ENCODE data around the gene FAAH.
A peak's percentile ranks its signal among the peaks of the same experiment; 100 is the strongest.
"Not testable (repeated sequence)": the region's sequence is repeated elsewhere in the genome, so short reads cannot be mapped to it uniquely, and the experiment has no call there.

FAAH gene

GRCh38 chr1:46394108-46394871 is at the start of gene FAAH:
TSS of gene FAAH (plus strand) at chr1:46394317. CDS start at chr1:46394349, 32 bp downstream.
- DNase-seq (ENCODE audit: low read depth in 3 of 3, low spot score in 1 of 3): peak in 1 of 3 donors; percentile 31

GRCh38 chr1:46344481-46344880 is 49.6 kb upstream of the FAAH start:
- no peak for DNase-seq (ENCODE audit: low read depth in 3 of 3, low spot score in 1 of 3)

GRCh38 chr1:46345281-46345680 is 48.8 kb upstream of the FAAH start:
- no peak for DNase-seq (ENCODE audit: low read depth in 3 of 3, low spot score in 1 of 3)

GRCh38 chr1:46352363-46352762 is 41.8 kb upstream of the FAAH start:
- no peak for DNase-seq (ENCODE audit: low read depth in 3 of 3, low spot score in 1 of 3)

- DNase-seq (ENCODE audit: low read depth in 3 of 3, low spot score in 1 of 3): not testable (repeated sequence)
Observed at GRCh38 chr1:46355920-46356319, 38.2 kb upstream of the FAAH start.

- DNase-seq (ENCODE audit: low read depth in 3 of 3, low spot score in 1 of 3): no peak
Observed at GRCh38 chr1:46362158-46362557, 32.0 kb upstream of the FAAH start.

GRCh38 chr1:46363121-46363520 is 31.0 kb upstream of the FAAH start:
- DNase-seq (ENCODE audit: low read depth in 3 of 3, low spot score in 1 of 3): no peak

- DNase-seq (ENCODE audit: low read depth in 3 of 3, low spot score in 1 of 3): no peak
Observed at GRCh38 chr1:46364612-46365011, 29.5 kb upstream of the FAAH start.

GRCh38 chr1:46365796-46366195 is 28.3 kb upstream of the FAAH start:
- not testable (repeated sequence) for DNase-seq (ENCODE audit: low read depth in 3 of 3, low spot score in 1 of 3)

- DNase-seq (ENCODE audit: low read depth in 3 of 3, low spot score in 1 of 3): no peak
Observed at GRCh38 chr1:46367072-46367471, 27.0 kb upstream of the FAAH start.

- not testable (repeated sequence) for DNase-seq (ENCODE audit: low read depth in 3 of 3, low spot score in 1 of 3)
Observed at GRCh38 chr1:46367701-46368100, 26.4 kb upstream of the FAAH start.

- no peak for DNase-seq (ENCODE audit: low read depth in 3 of 3, low spot score in 1 of 3)
Observed at GRCh38 chr1:46368791-46369190, 25.3 kb upstream of the FAAH start.

GRCh38 chr1:46369542-46370213 is 24.4 kb upstream of the FAAH start:
- no peak for DNase-seq (ENCODE audit: low read depth in 3 of 3, low spot score in 1 of 3)

GRCh38 chr1:46370214-46370633 is 23.9 kb upstream of the FAAH start:
- no peak for DNase-seq (ENCODE audit: low read depth in 3 of 3, low spot score in 1 of 3)

- no peak for DNase-seq (ENCODE audit: low read depth in 3 of 3, low spot score in 1 of 3)
Observed at GRCh38 chr1:46372431-46372830, 21.7 kb upstream of the FAAH start.

- DNase-seq (ENCODE audit: low read depth in 3 of 3, low spot score in 1 of 3): no peak
Observed at GRCh38 chr1:46379996-46380395, 14.1 kb upstream of the FAAH start.

GRCh38 chr1:46380508-46380907 is 13.6 kb upstream of the FAAH start:
- DNase-seq (ENCODE audit: low read depth in 3 of 3, low spot score in 1 of 3): no peak

GRCh38 chr1:46393510-46393909 is 607 bp upstream of the FAAH start:
- DNase-seq (ENCODE audit: low read depth in 3 of 3, low spot score in 1 of 3): no peak

- no peak for DNase-seq (ENCODE audit: low read depth in 3 of 3, low spot score in 1 of 3)
Observed at GRCh38 chr1:46394872-46395465, 852 bp downstream of the FAAH start.

GRCh38 chr1:46396441-46397398 is 2.6 kb downstream of the FAAH start:
- DNase-seq (ENCODE audit: low read depth in 3 of 3, low spot score in 1 of 3): no peak

- DNase-seq (ENCODE audit: low read depth in 3 of 3, low spot score in 1 of 3): no peak
Observed at GRCh38 chr1:46399307-46399706, 5.2 kb downstream of the FAAH start.

Data from stimulated activated CD4-positive, alpha-beta T cell treated with anti-CD3 and anti-CD28 coated beads, TNF-alpha, amount 100 ng/mL, for 1 hour (primary cell).